ENCODE measurements around the gene DGKI.

DGKI gene

DNA sequence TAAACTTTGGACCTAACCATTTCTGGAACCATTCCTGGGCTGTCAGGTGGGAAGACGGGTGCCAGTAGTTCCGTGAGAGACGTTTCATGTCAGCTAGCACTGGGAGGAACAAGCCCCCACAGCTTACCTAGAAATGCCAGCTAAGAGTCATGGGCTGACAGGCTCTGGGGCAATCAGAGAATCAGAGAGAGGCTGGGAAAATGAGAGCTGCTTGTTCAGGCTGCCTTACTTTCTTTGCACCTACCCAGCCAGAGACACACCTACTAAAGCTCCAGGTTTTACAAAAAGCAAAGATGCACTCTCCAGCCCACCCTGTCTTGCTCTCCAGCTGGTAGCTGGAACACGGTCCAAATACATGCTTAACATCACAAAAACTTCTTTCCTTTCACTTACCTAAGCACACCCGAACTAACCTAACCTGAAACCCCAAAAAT is 503.9 kb downstream of the DGKI start:
- no peak for DNase-seq (ENCODE audit: low read depth)
- peak overlapping the region; percentile 66 for H3K4me3 ChIP-seq (ENCODE audit: low read length)
- no peak for TF ChIP-seq CTCF (conservative IDR thresholded peaks at IDR 0.05; ENCODE audit: low read length)

- peak overlapping the region; percentile 11; the same call in 1 of the 2 replicates for H3K4me3 ChIP-seq (ENCODE audit: low read length)
- no peak for TF ChIP-seq CTCF (conservative IDR thresholded peaks at IDR 0.05; ENCODE audit: low read length)
These were observed 504.5 kb downstream of the DGKI start for GRCh38 chr7:137342265-137342664.

GRCh38 chr7:137337902-137338301 is 508.9 kb downstream of the DGKI start:
- no peak for DNase-seq (ENCODE audit: low read depth)
- TF ChIP-seq CTCF (conservative IDR thresholded peaks at IDR 0.05; ENCODE audit: low read length), result no peak
- no peak overlapping the region for H3K4me3 ChIP-seq (ENCODE audit: low read length)

More at GRCh38 chr7:137342265-137342664, 504.5 kb downstream of the DGKI start:
- no peak for DNase-seq (ENCODE audit: low read depth)

- TF ChIP-seq CTCF (conservative IDR thresholded peaks at IDR 0.05; ENCODE audit: low read length), result no peak
- H3K4me3 ChIP-seq (ENCODE audit: low read length), result no peak overlapping the region
- no peak for DNase-seq (ENCODE audit: low read depth)
These were observed 511.0 kb downstream of the DGKI start for GRCh38 chr7:137335814-137336213.

GRCh38 chr7:137331378-137331777 is 515.4 kb downstream of the DGKI start:
- H3K4me3 ChIP-seq (ENCODE audit: low read length), result no peak overlapping the region
- no peak for TF ChIP-seq CTCF (conservative IDR thresholded peaks at IDR 0.05; ENCODE audit: low read length)
- no peak for DNase-seq (ENCODE audit: low read depth)
